Measurements from ENCODE around the gene EEPD1.

DNA sequence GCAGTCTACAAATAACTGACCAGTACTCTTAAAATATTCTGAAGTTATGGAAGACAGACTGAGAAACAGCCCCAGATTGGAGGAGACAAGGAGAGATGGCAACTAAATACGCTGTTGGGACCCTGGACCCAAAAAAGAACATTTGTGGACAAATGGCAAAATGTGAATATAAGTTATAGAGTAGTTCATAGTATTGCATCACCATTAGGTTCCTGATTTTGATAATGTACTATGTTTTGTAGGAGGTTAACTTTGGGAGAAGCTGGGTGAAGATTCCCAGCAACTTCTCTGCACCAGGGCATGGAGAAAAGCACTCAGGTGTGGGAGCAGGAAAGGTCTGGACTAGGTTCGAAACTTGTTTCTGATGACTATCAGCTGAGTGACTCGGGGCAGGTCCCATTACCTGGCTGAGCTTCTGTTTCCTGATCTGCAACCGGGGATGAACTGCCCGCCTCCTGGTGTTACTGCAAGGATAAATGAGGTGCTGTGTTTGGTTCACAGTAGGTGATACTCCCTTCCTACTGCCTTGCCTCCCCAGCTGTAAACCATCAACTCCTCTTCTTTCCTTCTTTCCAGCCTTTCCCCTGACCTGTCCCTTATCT is 48.2 kb downstream of the EEPD1 start:
- no peak for TF ChIP-seq TP53 (CRISPR knock-in tag; IDR thresholded peaks at IDR 0.05)
- TF ChIP-seq, protein P1, sequence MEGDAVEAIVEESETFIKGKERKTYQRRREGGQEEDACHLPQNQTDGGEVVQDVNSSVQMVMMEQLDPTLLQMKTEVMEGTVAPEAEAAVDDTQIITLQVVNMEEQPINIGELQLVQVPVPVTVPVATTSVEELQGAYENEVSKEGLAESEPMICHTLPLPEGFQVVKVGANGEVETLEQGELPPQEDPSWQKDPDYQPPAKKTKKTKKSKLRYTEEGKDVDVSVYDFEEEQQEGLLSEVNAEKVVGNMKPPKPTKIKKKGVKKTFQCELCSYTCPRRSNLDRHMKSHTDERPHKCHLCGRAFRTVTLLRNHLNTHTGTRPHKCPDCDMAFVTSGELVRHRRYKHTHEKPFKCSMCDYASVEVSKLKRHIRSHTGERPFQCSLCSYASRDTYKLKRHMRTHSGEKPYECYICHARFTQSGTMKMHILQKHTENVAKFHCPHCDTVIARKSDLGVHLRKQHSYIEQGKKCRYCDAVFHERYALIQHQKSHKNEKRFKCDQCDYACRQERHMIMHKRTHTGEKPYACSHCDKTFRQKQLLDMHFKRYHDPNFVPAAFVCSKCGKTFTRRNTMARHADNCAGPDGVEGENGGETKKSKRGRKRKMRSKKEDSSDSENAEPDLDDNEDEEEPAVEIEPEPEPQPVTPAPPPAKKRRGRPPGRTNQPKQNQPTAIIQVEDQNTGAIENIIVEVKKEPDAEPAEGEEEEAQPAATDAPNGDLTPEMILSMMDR (IDR thresholded peaks at IDR 0.05) = no peak
- no peak for TF ChIP-seq EP300 (IDR thresholded peaks at IDR 0.05)
- TF ChIP-seq NPAS2 (CRISPR knock-in tag; IDR thresholded peaks at IDR 0.05; ENCODE audit: borderline replicate concordance) = no peak
- no peak for TF ChIP-seq FOSL2 (IDR thresholded peaks at IDR 0.05)
- TF ChIP-seq FOSL2 (CRISPR knock-in tag; IDR thresholded peaks at IDR 0.05) = no peak
- TF ChIP-seq RCOR1 (IDR thresholded peaks at IDR 0.05; ENCODE audit: low read depth, low read length) = no peak
- TF ChIP-seq, protein P2, sequence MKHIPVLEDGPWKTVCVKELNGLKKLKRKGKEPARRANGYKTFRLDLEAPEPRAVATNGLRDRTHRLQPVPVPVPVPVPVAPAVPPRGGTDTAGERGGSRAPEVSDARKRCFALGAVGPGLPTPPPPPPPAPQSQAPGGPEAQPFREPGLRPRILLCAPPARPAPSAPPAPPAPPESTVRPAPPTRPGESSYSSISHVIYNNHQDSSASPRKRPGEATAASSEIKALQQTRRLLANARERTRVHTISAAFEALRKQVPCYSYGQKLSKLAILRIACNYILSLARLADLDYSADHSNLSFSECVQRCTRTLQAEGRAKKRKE (CRISPR knock-in tag; IDR thresholded peaks at IDR 0.05; ENCODE audit: low read depth) = no peak
